SK-N-MC (cell line): ENCODE measurements around the gene HNRNPM.

Source experiments
- EZH2 ChIP-seq: fragments of 200-600 bp; sonication (generic); IDR thresholded peaks from one replicate; pipeline ENCODE4 v1.6.1; 2017; ENCODE audit warnings: antibody characterized with exemption
- POLR2AphosphoS5 ChIP-seq: IDR thresholded peaks from 2 replicates; pipeline ENCODE4 v1.6.1; 2012; ENCODE audit warnings: mild to moderate bottlenecking, low read depth, low read length, borderline replicate concordance

DNA sequence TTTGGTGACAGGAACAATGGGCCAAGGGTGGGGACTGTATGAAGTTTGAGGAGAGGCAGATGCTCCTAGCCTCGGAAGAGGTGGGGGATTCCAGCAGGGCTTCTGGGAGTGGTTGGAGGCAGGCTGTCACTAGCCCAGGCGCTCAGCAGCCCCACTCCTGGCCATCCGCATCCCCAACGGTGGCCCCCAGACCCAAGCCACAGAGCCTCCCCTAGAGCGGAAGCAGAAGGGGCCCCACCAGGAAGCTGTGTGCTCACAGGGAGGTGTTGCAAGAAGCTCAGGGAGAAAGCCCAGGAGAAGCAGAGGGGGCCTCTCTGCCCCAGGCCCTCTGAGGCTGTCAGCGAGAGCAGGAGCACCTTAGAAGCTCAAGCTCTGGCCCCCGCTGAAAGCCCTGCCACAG, 49.4 kb downstream of the HNRNPM start:
- no peak for TF ChIP-seq POLR2AphosphoS5
- TF ChIP-seq EZH2: no peak
